ENCODE data around the gene MMP15.
"Not testable (repeated sequence)": the region's sequence is repeated elsewhere in the genome, so short reads cannot be mapped to it uniquely, and the experiment has no call there.

Gene MMP15

GRCh38 chr16:58062821-58063220 lies 37.3 kb downstream of the MMP15 start:
- TF ChIP-seq CTCF (IDR thresholded peaks at IDR 0.05; ENCODE audit: poor library complexity, severe bottlenecking): no peak
- ATAC-seq (ENCODE audit: low read depth): no peak

GRCh38 chr16:58063377-58064076 lies 38.0 kb downstream of the MMP15 start:
- DNase-seq (ENCODE audit: low spot score) (no peak), ATAC-seq (ENCODE audit: low read depth) (no peak)
- Histone ChIP-seq H3K4me1 (ENCODE audit: insufficient read depth, poor library complexity, severe bottlenecking) (no peaks in the 10 kb centered on the region), H3K36me3 (ENCODE audit: low read depth) (no peaks in the 10 kb centered on the region), H3K9me3 (ENCODE audit: severe bottlenecking) (no peaks in the 10 kb centered on the region), H3K4me3 (ENCODE audit: severe bottlenecking) (no peak overlapping the region), H3K27ac (ENCODE audit: poor library complexity, severe bottlenecking) (no peak overlapping the region), H3K27me3 (ENCODE audit: insufficient read depth, poor library complexity, severe bottlenecking) (no peaks in the 10 kb centered on the region)
- TF ChIP-seq CTCF (IDR thresholded peaks at IDR 0.05; ENCODE audit: poor library complexity, severe bottlenecking): no peak

More at GRCh38 chr16:58062821-58063220, 37.3 kb downstream of the MMP15 start:
- H3K4me3 ChIP-seq (ENCODE audit: severe bottlenecking): no peak overlapping the region
- no peak for DNase-seq (ENCODE audit: low spot score)
- no peaks in the 10 kb centered on the region for H3K4me1 ChIP-seq (ENCODE audit: insufficient read depth, poor library complexity, severe bottlenecking)
- no peaks in the 10 kb centered on the region for H3K36me3 ChIP-seq (ENCODE audit: low read depth)
- no peaks in the 10 kb centered on the region for H3K27me3 ChIP-seq (ENCODE audit: insufficient read depth, poor library complexity, severe bottlenecking)
- no peak overlapping the region for H3K27ac ChIP-seq (ENCODE audit: poor library complexity, severe bottlenecking)
- no peaks in the 10 kb centered on the region for H3K9me3 ChIP-seq (ENCODE audit: severe bottlenecking)

GRCh38 chr16:58070585-58070984 lies 45.0 kb downstream of the MMP15 start:
- H3K9me3 ChIP-seq (ENCODE audit: severe bottlenecking): no peaks in the 10 kb centered on the region
- H3K27me3 ChIP-seq (ENCODE audit: insufficient read depth, poor library complexity, severe bottlenecking): no peaks in the 10 kb centered on the region
- ATAC-seq (ENCODE audit: low read depth): no peak
- no peaks in the 10 kb centered on the region for H3K36me3 ChIP-seq (ENCODE audit: low read depth)
- no peaks in the 10 kb centered on the region for H3K4me1 ChIP-seq (ENCODE audit: insufficient read depth, poor library complexity, severe bottlenecking)
- TF ChIP-seq CTCF (IDR thresholded peaks at IDR 0.05; ENCODE audit: poor library complexity, severe bottlenecking): no peak
- no peak overlapping the region for H3K4me3 ChIP-seq (ENCODE audit: severe bottlenecking)
- no peak overlapping the region for H3K27ac ChIP-seq (ENCODE audit: poor library complexity, severe bottlenecking)
- DNase-seq (ENCODE audit: low spot score): no peak

- H3K36me3 ChIP-seq (ENCODE audit: low read depth); H3K9me3 ChIP-seq (ENCODE audit: severe bottlenecking); DNase-seq (ENCODE audit: low spot score); H3K27me3 ChIP-seq (ENCODE audit: insufficient read depth, poor library complexity, severe bottlenecking); H3K4me3 ChIP-seq (ENCODE audit: severe bottlenecking); ATAC-seq (ENCODE audit: low read depth); H3K27ac ChIP-seq (ENCODE audit: poor library complexity, severe bottlenecking); H3K4me1 ChIP-seq (ENCODE audit: insufficient read depth, poor library complexity, severe bottlenecking): not testable (repeated sequence)
Observed at GRCh38 chr16:58072134-58072533, 46.6 kb downstream of the MMP15 start.

GRCh38 chr16:58073086-58073485 lies 47.5 kb downstream of the MMP15 start:
- DNase-seq (ENCODE audit: low spot score); H3K4me3 ChIP-seq (ENCODE audit: severe bottlenecking); ATAC-seq (ENCODE audit: low read depth); H3K9me3 ChIP-seq (ENCODE audit: severe bottlenecking); H3K27me3 ChIP-seq (ENCODE audit: insufficient read depth, poor library complexity, severe bottlenecking); H3K36me3 ChIP-seq (ENCODE audit: low read depth); H3K27ac ChIP-seq (ENCODE audit: poor library complexity, severe bottlenecking); H3K4me1 ChIP-seq (ENCODE audit: insufficient read depth, poor library complexity, severe bottlenecking): not testable (repeated sequence)

- Histone ChIP-seq H3K36me3 (ENCODE audit: low read depth) (no peaks in the 10 kb centered on the region), H3K4me1 (ENCODE audit: insufficient read depth, poor library complexity, severe bottlenecking) (no peaks in the 10 kb centered on the region), H3K27me3 (ENCODE audit: insufficient read depth, poor library complexity, severe bottlenecking) (no peaks in the 10 kb centered on the region), H3K27ac (ENCODE audit: poor library complexity, severe bottlenecking) (no peak overlapping the region), H3K4me3 (ENCODE audit: severe bottlenecking) (no peak overlapping the region), H3K9me3 (ENCODE audit: severe bottlenecking) (no peaks in the 10 kb centered on the region)
- DNase-seq (ENCODE audit: low spot score) (no peak), ATAC-seq (ENCODE audit: low read depth) (no peak)
- no peak for TF ChIP-seq CTCF (IDR thresholded peaks at IDR 0.05; ENCODE audit: poor library complexity, severe bottlenecking)
Observed at GRCh38 chr16:58074657-58075056, 49.1 kb downstream of the MMP15 start.

Measured in RWPE2 (cell line).